ENCODE results near the gene PDIA5.

The PDIA5 gene

GRCh38 chr3:123126031-123126430 is 59.2 kb downstream of the PDIA5 start:
- DNase-seq (ENCODE audit: low read depth), result no peak
- no peak overlapping the region for H3K4me3 ChIP-seq (ENCODE audit: control insufficient read depth, low read depth, low read length)
- no peak for TF ChIP-seq CTCF (IDR thresholded peaks at IDR 0.05; ENCODE audit: control insufficient read depth, insufficient read depth, low read depth, low read length, missing control alignments)

GRCh38 chr3:123126653-123127052 is 59.8 kb downstream of the PDIA5 start:
- no peak for DNase-seq (ENCODE audit: low read depth)
- no peak for TF ChIP-seq CTCF (IDR thresholded peaks at IDR 0.05; ENCODE audit: control insufficient read depth, insufficient read depth, low read depth, low read length, missing control alignments)
- no peak overlapping the region for H3K4me3 ChIP-seq (ENCODE audit: control insufficient read depth, low read depth, low read length)

GRCh38 chr3:123129092-123129491 is 62.3 kb downstream of the PDIA5 start:
- no peak for TF ChIP-seq CTCF (IDR thresholded peaks at IDR 0.05; ENCODE audit: control insufficient read depth, insufficient read depth, low read depth, low read length, missing control alignments)
- no peak overlapping the region for H3K4me3 ChIP-seq (ENCODE audit: control insufficient read depth, low read depth, low read length)
- DNase-seq (ENCODE audit: low read depth), result no peak

GRCh38 chr3:123129532-123129931 is 62.7 kb downstream of the PDIA5 start:
- no peak overlapping the region for H3K4me3 ChIP-seq (ENCODE audit: control insufficient read depth, low read depth, low read length)
- TF ChIP-seq CTCF (IDR thresholded peaks at IDR 0.05; ENCODE audit: control insufficient read depth, insufficient read depth, low read depth, low read length, missing control alignments), result no peak
- no peak for DNase-seq (ENCODE audit: low read depth)

GRCh38 chr3:123130079-123130750 is 63.4 kb downstream of the PDIA5 start:
- TF ChIP-seq CTCF (IDR thresholded peaks at IDR 0.05; ENCODE audit: control insufficient read depth, insufficient read depth, low read depth, low read length, missing control alignments), result no peak
- DNase-seq (ENCODE audit: low read depth), result no peak
- no peak overlapping the region for H3K4me3 ChIP-seq (ENCODE audit: control insufficient read depth, low read depth, low read length)

GRCh38 chr3:123134671-123135070 is 67.8 kb downstream of the PDIA5 start:
- DNase-seq (ENCODE audit: low read depth), result no peak
- TF ChIP-seq CTCF (IDR thresholded peaks at IDR 0.05; ENCODE audit: control insufficient read depth, insufficient read depth, low read depth, low read length, missing control alignments), result no peak
- no peak overlapping the region for H3K4me3 ChIP-seq (ENCODE audit: control insufficient read depth, low read depth, low read length)

All from AG09309 (cell line).